Karpas-422 (cell line): ENCODE results near the gene RAB11FIP2. TPM values are rescaled to one million over a fixed set of nuclear protein-coding genes. Genes with fewer than 3 reads are reported as not detected.

Source experiments
- DNase-seq: peaks from one replicate; pipeline ENCODE4 v3.0.0-alpha.2; 2015
- H2AFZ ChIP-seq: fragments of 200-600 bp; sonication (generic); 2 replicates; pipeline ENCODE4 v1.6.1; 2014; ENCODE audit warnings: antibody characterized with exemption, low read length, mixed read lengths
- H3K27ac ChIP-seq: fragments of 200-600 bp; sonication (generic); 2 replicates; pipeline ENCODE4 v1.5.1; 2014; ENCODE audit warnings: mild to moderate bottlenecking, low read length, moderate library complexity
- H3K27me3 ChIP-seq: fragments of 200-600 bp; sonication (generic); 2 replicates; pipeline ENCODE4 v1.6.1; 2014; ENCODE audit warnings: low read length, mixed read lengths
- H3K36me3 ChIP-seq: fragments of 200-600 bp; sonication (generic); 2 replicates; pipeline ENCODE4 v1.6.1; 2014; ENCODE audit warnings: low read length, mixed read lengths; ENCODE audit not compliant: insufficient read depth
- H3K4me1 ChIP-seq: fragments of 200-600 bp; sonication (generic); 2 replicates; pipeline ENCODE4 v1.6.1; 2014; ENCODE audit warnings: mild to moderate bottlenecking, low read length, mixed read lengths
- H3K4me2 ChIP-seq: fragments of 200-600 bp; sonication (generic); 2 replicates; pipeline ENCODE4 v1.6.1; 2014; ENCODE audit warnings: low read length, low read depth, mild to moderate bottlenecking; ENCODE audit not compliant: poor library complexity, severe bottlenecking
- H3K4me3 ChIP-seq: fragments of 200-600 bp; sonication (generic); 2 replicates; pipeline ENCODE4 v1.5.1; 2014; ENCODE audit warnings: mild to moderate bottlenecking, antibody characterized with exemption, low read length, mixed read lengths
- H3K79me2 ChIP-seq: fragments of 200-600 bp; sonication (generic); 2 replicates; pipeline ENCODE4 v1.6.1; 2014; ENCODE audit warnings: mild to moderate bottlenecking, low read length, mixed read lengths
- H3K9ac ChIP-seq: fragments of 200-600 bp; sonication (generic); 2 replicates; pipeline ENCODE4 v1.6.0; 2014; ENCODE audit warnings: low read length
- H3K9me2 ChIP-seq: fragments of 200-600 bp; sonication (generic), shearing (Covaris generic); replicated peaks from 2 replicates; pipeline ENCODE4 v1.6.0; 2014; ENCODE audit warnings: mild to moderate bottlenecking, low read length, moderate library complexity; ENCODE audit not compliant: insufficient read depth
- H3K9me3 ChIP-seq: fragments of 300-700, 200-600 bp; sonication (generic); 2 replicates; pipeline ENCODE4 v1.6.1; 2014; ENCODE audit warnings: low read length, mixed read lengths
- H4K20me1 ChIP-seq: fragments of 200-600 bp; sonication (generic); 2 replicates; pipeline ENCODE4 v1.6.1; 2014; ENCODE audit warnings: mild to moderate bottlenecking, antibody characterized with exemption, low read length, low read depth; ENCODE audit not compliant: insufficient read depth
- total RNA-seq: library from RNA; depleted of rRNA; stranded (reverse); fragments of >200 nt; shearing (Covaris generic); gene quantifications from 2 replicates; pipeline ENCODE4 v1.2.3, GENCODE V29; 2014; ENCODE audit warnings: low replicate concordance

Gene RAB11FIP2
- total RNA-seq, 1 experiment from 2014 or later, result 33.5 TPM

GRCh38 chr10:117969592-117969991 lies 77.1 kb downstream of the RAB11FIP2 start:
- no peak overlapping the region for H2AFZ ChIP-seq
- H3K79me2 ChIP-seq, result no peaks in the 10 kb centered on the region
- H3K27me3 ChIP-seq, result no peaks in the 10 kb centered on the region
- H3K9ac ChIP-seq, result no peak overlapping the region
- no peaks in the 10 kb centered on the region for H3K9me2 ChIP-seq
- H3K4me1 ChIP-seq, result no peaks in the 10 kb centered on the region
- no peak overlapping the region for H3K4me2 ChIP-seq
- no peaks in the 10 kb centered on the region for H3K36me3 ChIP-seq
- no peaks in the 10 kb centered on the region for H4K20me1 ChIP-seq
- no peak for DNase-seq
- H3K9me3 ChIP-seq, result no peaks in the 10 kb centered on the region
- H3K4me3 ChIP-seq, result no peak overlapping the region
- no peak overlapping the region for H3K27ac ChIP-seq

GRCh38 chr10:117968354-117969182 lies 78.2 kb downstream of the RAB11FIP2 start:
- Histone ChIP-seq H3K4me3 (no peak overlapping the region), H3K27ac (no peak overlapping the region), H3K4me2 (no peak overlapping the region), H3K4me1 (no peaks in the 10 kb centered on the region), H3K36me3 (no peaks in the 10 kb centered on the region), H3K27me3 (no peaks in the 10 kb centered on the region), H3K9ac (no peak overlapping the region), H2AFZ (no peak overlapping the region), H4K20me1 (no peaks in the 10 kb centered on the region), H3K9me3 (no peaks in the 10 kb centered on the region), H3K9me2 (no peaks in the 10 kb centered on the region), H3K79me2 (no peaks in the 10 kb centered on the region)
- DNase-seq, result no peak

- H3K79me2 ChIP-seq, result no peaks in the 10 kb centered on the region
- no peaks in the 10 kb centered on the region for H4K20me1 ChIP-seq
- DNase-seq, result no peak
- no peaks in the 10 kb centered on the region for H3K4me1 ChIP-seq
- no peak overlapping the region for H3K4me2 ChIP-seq
- no peaks in the 10 kb centered on the region for H3K36me3 ChIP-seq
- no peaks in the 10 kb centered on the region for H3K9me2 ChIP-seq
- H3K27ac ChIP-seq, result no peak overlapping the region
- H3K9ac ChIP-seq, result no peak overlapping the region
- no peaks in the 10 kb centered on the region for H3K27me3 ChIP-seq
- H3K9me3 ChIP-seq, result no peaks in the 10 kb centered on the region
- H3K4me3 ChIP-seq, result no peak overlapping the region
- H2AFZ ChIP-seq, result no peak overlapping the region
Measured at GRCh38 chr10:117967149-117967650, 79.5 kb downstream of the RAB11FIP2 start.

GRCh38 chr10:117965984-117966383 lies 80.8 kb downstream of the RAB11FIP2 start:
- H3K9me2 ChIP-seq, result no peaks in the 10 kb centered on the region
- H3K4me2 ChIP-seq, result no peak overlapping the region
- no peaks in the 10 kb centered on the region for H3K9me3 ChIP-seq
- DNase-seq, result no peak
- H3K79me2 ChIP-seq, result no peaks in the 10 kb centered on the region
- H4K20me1 ChIP-seq, result no peaks in the 10 kb centered on the region
- no peak overlapping the region for H3K27ac ChIP-seq
- no peak overlapping the region for H3K9ac ChIP-seq
- H3K27me3 ChIP-seq, result no peaks in the 10 kb centered on the region
- no peaks in the 10 kb centered on the region for H3K4me1 ChIP-seq
- H3K4me3 ChIP-seq, result no peak overlapping the region
- H3K36me3 ChIP-seq, result no peaks in the 10 kb centered on the region
- H2AFZ ChIP-seq, result no peak overlapping the region

GRCh38 chr10:117964536-117964935 lies 82.2 kb downstream of the RAB11FIP2 start:
- Histone ChIP-seq H3K4me3 (no peak overlapping the region), H3K27me3 (0 out of 2 replicates have a peak, but pooled peaks cover 4% of the 10 kb centered on the region), H3K9me2 (no peaks in the 10 kb centered on the region), H3K9me3 (no peaks in the 10 kb centered on the region), H3K79me2 (no peaks in the 10 kb centered on the region), H2AFZ (no peak overlapping the region), H3K36me3 (no peaks in the 10 kb centered on the region), H3K4me1 (no peaks in the 10 kb centered on the region), H4K20me1 (no peaks in the 10 kb centered on the region), H3K4me2 (no peak overlapping the region), H3K9ac (no peak overlapping the region), H3K27ac (no peak overlapping the region)
- no peak for DNase-seq

GRCh38 chr10:117960345-117960935 lies 86.3 kb downstream of the RAB11FIP2 start:
- no peak overlapping the region for H3K27ac ChIP-seq
- no peak overlapping the region for H3K9ac ChIP-seq
- H3K79me2 ChIP-seq, result no peaks in the 10 kb centered on the region
- no peaks in the 10 kb centered on the region for H4K20me1 ChIP-seq
- no peak overlapping the region for H3K4me2 ChIP-seq
- H2AFZ ChIP-seq, result no peak overlapping the region
- H3K27me3 ChIP-seq, result 0 out of 2 replicates have a peak, but pooled peaks cover 5% of the 10 kb centered on the region
- DNase-seq, result no peak
- no peak overlapping the region for H3K4me3 ChIP-seq
- no peaks in the 10 kb centered on the region for H3K4me1 ChIP-seq
- no peaks in the 10 kb centered on the region for H3K36me3 ChIP-seq
- no peaks in the 10 kb centered on the region for H3K9me3 ChIP-seq
- no peaks in the 10 kb centered on the region for H3K9me2 ChIP-seq

- Histone ChIP-seq H3K9ac (no peak overlapping the region), H3K36me3 (no peaks in the 10 kb centered on the region), H3K27ac (no peak overlapping the region), H3K4me2 (no peak overlapping the region), H4K20me1 (no peaks in the 10 kb centered on the region), H3K9me2 (no peaks in the 10 kb centered on the region), H3K9me3 (no peaks in the 10 kb centered on the region), H3K79me2 (no peaks in the 10 kb centered on the region), H2AFZ (no peak overlapping the region), H3K4me1 (no peaks in the 10 kb centered on the region), H3K27me3 (0 out of 2 replicates have a peak, but pooled peaks cover 5% of the 10 kb centered on the region), H3K4me3 (no peak overlapping the region)
- DNase-seq, result no peak
Measured at GRCh38 chr10:117956972-117957371, 89.8 kb downstream of the RAB11FIP2 start.

GRCh38 chr10:117955176-117955575 lies 91.6 kb downstream of the RAB11FIP2 start:
- H3K9me3 ChIP-seq, result no peaks in the 10 kb centered on the region
- H3K27me3 ChIP-seq, result 0 out of 2 replicates have a peak, but pooled peaks cover 5% of the 10 kb centered on the region
- no peaks in the 10 kb centered on the region for H3K9me2 ChIP-seq
- no peak for DNase-seq
- no peak overlapping the region for H3K4me2 ChIP-seq
- H3K79me2 ChIP-seq, result no peaks in the 10 kb centered on the region
- H3K36me3 ChIP-seq, result no peaks in the 10 kb centered on the region
- no peaks in the 10 kb centered on the region for H3K4me1 ChIP-seq
- H4K20me1 ChIP-seq, result no peaks in the 10 kb centered on the region
- no peak overlapping the region for H2AFZ ChIP-seq
- H3K4me3 ChIP-seq, result no peak overlapping the region
- no peak overlapping the region for H3K27ac ChIP-seq
- H3K9ac ChIP-seq, result no peak overlapping the region
